Smooth muscle cell (in vitro differentiated cells): ENCODE measurements around the gene CACNA1S. TPM values are rescaled to one million over a fixed set of nuclear protein-coding genes. Genes with fewer than 3 reads are reported as not detected.

ENCODE experiments used
- DNase-seq: peaks from one replicate; lab custom pipeline; 2025; ENCODE audit not compliant: unreplicated experiment; lab: John Stamatoyannopoulos, UW
- H2AFZ ChIP-seq: fragments of 200-600 bp; sonication (generic); 2 replicates; pipeline ENCODE4 v1.6.0; 2016; ENCODE audit warnings: antibody characterized with exemption, low read depth, mild to moderate bottlenecking
- H3F3A ChIP-seq: fragments of 200-600 bp; sonication (generic); 2 replicates; pipeline ENCODE4 v1.6.0; 2017; ENCODE audit warnings: antibody characterized with exemption, low read depth
- H3K27ac ChIP-seq: fragments of 200-600 bp; sonication (generic); 2 replicates; pipeline ENCODE4 v1.5.1; 2016; ENCODE audit warnings: low read depth, mild to moderate bottlenecking
- H3K27me3 ChIP-seq: fragments of 200-600 bp; sonication (generic); 2 replicates; pipeline ENCODE4 v1.6.1; 2016; ENCODE audit warnings: low read depth, mild to moderate bottlenecking
- H3K36me3 ChIP-seq: fragments of 200-600 bp; sonication (generic); 2 replicates; pipeline ENCODE4 v1.5.1; 2016; ENCODE audit warnings: low read depth
- H3K4me1 ChIP-seq: fragments of 200-600 bp; sonication (generic); 2 replicates; pipeline ENCODE4 v1.5.1; 2016; ENCODE audit warnings: low read depth
- H3K4me2 ChIP-seq: fragments of 200-600 bp; sonication (generic); 2 replicates; pipeline ENCODE4 v1.6.0; 2016; ENCODE audit warnings: mild to moderate bottlenecking
- H3K4me3 ChIP-seq: fragments of 200-600 bp; sonication (generic); 2 replicates; pipeline ENCODE4 v1.5.1; 2016; ENCODE audit warnings: mild to moderate bottlenecking
- H3K79me2 ChIP-seq: fragments of 200-600 bp; sonication (generic); 2 replicates; pipeline ENCODE4 v1.6.0; 2016; ENCODE audit warnings: low read depth, mild to moderate bottlenecking
- H3K9ac ChIP-seq: fragments of 200-600 bp; sonication (generic); 2 replicates; pipeline ENCODE4 v1.6.0; 2016; ENCODE audit warnings: low read depth
- H3K9me3 ChIP-seq: fragments of 200-600 bp; sonication (generic); replicated peaks from 2 replicates; pipeline ENCODE4 v1.5.1; 2016; ENCODE audit warnings: low read depth
- H4K20me1 ChIP-seq: fragments of 200-600 bp; sonication (generic); 2 replicates; pipeline ENCODE4 v1.6.0; 2016; ENCODE audit warnings: low read depth
- WGBS: methylation state at CpG from one replicate; pipeline ENCODE4 v1.1.7; 2016; ENCODE audit warnings: low lambda C conversion rate; 5-methylcytosine and 5-hydroxymethylcytosine counted together
- polyA plus RNA-seq: library from polyadenylated mRNA; unstranded; fragments of >200 nt; fragmentation: Nextera tagmentation; extraction: Ambion mirVana; gene quantifications from 2 replicates; pipeline ENCODE4 v1.2.1, GENCODE V29; 2016
- total RNA-seq: library from RNA; depleted of rRNA; stranded (reverse); fragments of >200 nt; gene quantifications from 2 replicates; pipeline ENCODE4 v1.2.3, GENCODE V29; 2014
- TF ChIP-seq, protein P1 (sequence below): fragments of 200-600 bp; sonication (generic); IDR thresholded peaks from 2 replicates; pipeline ENCODE4 v1.5.1; 2017; ENCODE audit warnings: borderline replicate concordance, mild to moderate bottlenecking, antibody characterized with exemption; ENCODE audit not compliant: insufficient read depth, poor library complexity, severe bottlenecking

The CACNA1S gene
- total and polyA plus RNA-seq, 2 experiments from 2014 or later, result not detected

DNA sequence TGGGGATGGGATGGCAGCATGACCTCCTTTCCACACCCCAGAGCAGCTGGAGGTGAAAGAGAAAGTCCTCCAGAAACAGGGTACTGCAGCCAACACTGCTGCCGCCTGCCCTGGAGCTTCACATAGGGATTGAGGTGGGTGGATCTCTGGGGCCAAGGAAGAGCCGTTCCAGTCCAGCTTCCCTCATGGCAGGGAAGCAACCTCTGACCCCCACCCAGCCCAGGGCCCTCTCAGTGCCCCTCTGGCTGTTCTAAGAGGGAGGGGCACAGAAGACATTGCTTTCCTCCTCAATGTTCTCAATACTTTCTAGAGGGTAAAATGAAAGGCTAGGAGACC is 94.4 kb downstream of the CACNA1S start:
- Histone ChIP-seq H3K9ac (no peak overlapping the region), H3K4me3 (no peak overlapping the region), H3K27me3 (no peaks in the 10 kb centered on the region), H2AFZ (no peak overlapping the region), H3F3A (peaks cover 11% of the 10 kb centered on the region), H3K27ac (peak overlapping the region; percentile 6), H3K9me3 (no peaks in the 10 kb centered on the region), H3K79me2 (no peaks in the 10 kb centered on the region), H3K4me2 (peak overlapping the region; percentile 77), H3K36me3 (no peaks in the 10 kb centered on the region), H4K20me1 (no peaks in the 10 kb centered on the region), H3K4me1 (peaks cover 70% of the 10 kb centered on the region)
- WGBS, result 73% methylated on average over 2 of the region's 2 CpGs
- DNase-seq, result no peak
- TF ChIP-seq, protein P1, sequence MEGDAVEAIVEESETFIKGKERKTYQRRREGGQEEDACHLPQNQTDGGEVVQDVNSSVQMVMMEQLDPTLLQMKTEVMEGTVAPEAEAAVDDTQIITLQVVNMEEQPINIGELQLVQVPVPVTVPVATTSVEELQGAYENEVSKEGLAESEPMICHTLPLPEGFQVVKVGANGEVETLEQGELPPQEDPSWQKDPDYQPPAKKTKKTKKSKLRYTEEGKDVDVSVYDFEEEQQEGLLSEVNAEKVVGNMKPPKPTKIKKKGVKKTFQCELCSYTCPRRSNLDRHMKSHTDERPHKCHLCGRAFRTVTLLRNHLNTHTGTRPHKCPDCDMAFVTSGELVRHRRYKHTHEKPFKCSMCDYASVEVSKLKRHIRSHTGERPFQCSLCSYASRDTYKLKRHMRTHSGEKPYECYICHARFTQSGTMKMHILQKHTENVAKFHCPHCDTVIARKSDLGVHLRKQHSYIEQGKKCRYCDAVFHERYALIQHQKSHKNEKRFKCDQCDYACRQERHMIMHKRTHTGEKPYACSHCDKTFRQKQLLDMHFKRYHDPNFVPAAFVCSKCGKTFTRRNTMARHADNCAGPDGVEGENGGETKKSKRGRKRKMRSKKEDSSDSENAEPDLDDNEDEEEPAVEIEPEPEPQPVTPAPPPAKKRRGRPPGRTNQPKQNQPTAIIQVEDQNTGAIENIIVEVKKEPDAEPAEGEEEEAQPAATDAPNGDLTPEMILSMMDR, result no peak

DNA sequence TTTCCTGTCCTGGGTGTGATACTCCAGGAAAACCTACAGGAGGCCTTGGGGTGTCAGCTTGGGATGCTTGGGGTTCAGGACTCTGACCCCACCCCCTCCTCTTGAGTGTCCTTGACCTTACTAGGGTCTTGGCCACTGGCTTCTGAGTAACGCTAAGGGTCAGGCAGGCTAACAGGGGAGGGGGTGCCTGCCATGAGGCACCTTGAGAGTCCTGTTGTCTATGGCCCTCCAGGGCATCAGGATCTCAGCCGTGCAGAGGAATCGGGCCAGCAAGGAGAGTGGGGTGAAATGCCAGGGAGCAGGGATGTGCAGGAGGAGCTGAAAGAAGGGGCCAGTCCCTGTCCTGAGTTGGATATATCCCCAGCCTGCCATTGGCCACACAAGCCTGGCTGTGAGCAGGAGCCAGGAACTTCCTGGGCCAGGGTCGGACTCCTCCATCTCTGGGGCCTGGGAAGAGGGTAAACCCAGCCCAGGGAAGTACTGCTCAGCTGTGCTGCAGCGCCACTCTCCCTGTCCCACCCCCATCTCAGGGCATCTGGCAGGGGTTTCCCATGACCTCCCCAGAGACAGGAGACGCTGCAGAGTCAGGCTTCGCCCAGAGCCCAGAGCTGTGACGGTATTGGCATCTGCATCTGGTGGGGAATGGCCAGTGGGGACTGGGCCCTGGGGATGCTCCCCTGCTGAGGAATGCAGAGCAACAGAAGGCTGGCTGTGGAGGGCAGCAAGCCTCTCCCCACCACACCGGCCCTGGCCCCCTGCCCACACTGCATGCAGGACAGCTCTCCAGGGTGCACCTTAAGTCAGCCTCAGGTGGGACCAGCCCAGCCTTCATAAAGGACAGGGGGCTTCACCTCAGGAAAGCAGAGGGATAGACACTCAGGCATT is 95.0 kb downstream of the CACNA1S start:
- Histone ChIP-seq H3K79me2 (no peaks in the 10 kb centered on the region), H3K4me2 (peak overlapping the region; percentile 77), H3K4me3 (no peak overlapping the region), H3F3A (peaks cover 11% of the 10 kb centered on the region), H4K20me1 (no peaks in the 10 kb centered on the region), H3K27ac (peak overlapping the region; percentile 63), H3K4me1 (peaks cover 64% of the 10 kb centered on the region), H3K27me3 (no peaks in the 10 kb centered on the region), H3K9ac (no peak overlapping the region), H2AFZ (no peak overlapping the region), H3K9me3 (no peaks in the 10 kb centered on the region), H3K36me3 (no peaks in the 10 kb centered on the region)
- peak; percentile 38 for DNase-seq
- 42% methylated on average over 9 of the region's 9 CpGs for WGBS
- TF ChIP-seq, protein P1, result no peak

DNA sequence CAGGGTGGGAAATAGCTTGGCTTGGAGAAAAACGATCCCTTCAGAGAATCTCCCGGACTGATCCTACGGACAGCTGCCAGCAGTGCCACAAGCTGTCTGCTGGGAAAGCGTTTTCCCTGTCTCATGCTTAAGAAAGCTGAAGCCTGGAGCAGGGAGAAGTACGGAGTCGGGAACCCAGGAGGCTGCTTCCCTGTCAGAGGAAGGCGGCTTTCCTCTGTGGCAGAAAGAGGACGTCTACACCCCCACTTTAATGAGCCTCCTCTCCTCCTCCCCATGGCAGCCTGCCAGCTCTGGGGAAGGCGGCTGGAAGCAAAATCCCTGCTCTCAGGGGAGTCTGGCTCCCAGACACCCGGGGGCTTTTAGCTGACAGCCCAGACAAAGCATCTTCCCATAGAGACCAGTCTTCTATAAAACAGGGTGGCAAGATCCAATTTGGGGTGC is 96.0 kb downstream of the CACNA1S start:
- peak overlapping the region; percentile 15 for H3K9ac ChIP-seq
- peak overlapping the region; percentile 63 for H3K27ac ChIP-seq
- peaks cover 11% of the 10 kb centered on the region for H3F3A ChIP-seq
- TF ChIP-seq, protein P1, result no peak
- H2AFZ ChIP-seq, result no peak overlapping the region
- H3K4me3 ChIP-seq, result peak overlapping the region; percentile 21
- peak; percentile 29 for DNase-seq
- WGBS, result 11% methylated on average over 10 of the region's 10 CpGs
- no peaks in the 10 kb centered on the region for H4K20me1 ChIP-seq
- no peaks in the 10 kb centered on the region for H3K79me2 ChIP-seq
- peaks cover 55% of the 10 kb centered on the region for H3K4me1 ChIP-seq
- no peaks in the 10 kb centered on the region for H3K27me3 ChIP-seq
- H3K9me3 ChIP-seq, result no peaks in the 10 kb centered on the region
- H3K36me3 ChIP-seq, result no peaks in the 10 kb centered on the region
- peak overlapping the region; percentile 77 for H3K4me2 ChIP-seq
